ENCODE measurements around the gene DHX58.

- TF ChIP-seq CTCF (IDR thresholded peaks at IDR 0.05; ENCODE audit: low read depth, low read length) (no peak), EZH2phosphoT487 (IDR thresholded peaks at IDR 0.05; ENCODE audit: low read depth) (no peak)
These were observed 60.1 kb downstream of the DHX58 start for GRCh38 chr17:42052346-42052877.
